ENCODE results near the gene CASKIN2.

Gene CASKIN2

DNA sequence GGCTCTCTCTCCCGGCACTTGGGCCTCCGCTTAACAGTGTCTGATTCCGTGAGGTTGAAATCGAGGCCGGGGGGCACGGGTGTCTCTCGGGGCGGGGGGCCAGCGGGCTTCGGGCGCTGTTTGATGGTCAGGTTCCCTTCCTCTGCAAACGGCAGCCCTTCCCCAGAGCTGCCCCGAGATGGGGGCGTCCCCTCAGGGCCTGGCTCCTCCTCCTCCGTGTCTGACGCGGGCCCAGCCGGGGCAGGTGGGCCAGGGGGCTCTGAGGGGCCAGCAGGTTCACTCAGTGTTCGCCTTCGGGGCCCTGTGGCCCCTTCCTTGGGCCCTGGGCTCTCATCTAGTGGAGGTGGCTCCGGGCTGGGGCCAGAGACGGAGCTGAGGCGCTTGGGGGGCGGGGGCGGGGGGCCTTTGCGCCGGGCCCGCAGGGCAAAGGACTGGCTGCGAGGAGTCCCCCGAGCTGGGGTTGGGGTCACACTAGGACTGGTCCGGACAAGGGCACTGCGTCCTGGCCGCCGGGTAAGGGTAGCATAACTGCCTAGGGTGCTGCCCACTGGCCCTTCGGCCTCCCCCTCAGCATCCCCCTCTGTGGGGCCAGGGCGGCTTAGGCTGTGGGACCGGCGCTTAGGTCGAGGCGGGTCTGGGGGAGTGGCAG is 13.1 kb downstream of the CASKIN2 start:
- H3K4me3 ChIP-seq (ENCODE audit: low read depth, low read length) = no peak overlapping the region
- POLR2A ChIA-PET = no interaction called here
- DNase-seq (ENCODE audit: low read depth, low spot score) = no peak
- CTCF ChIA-PET = interaction anchor here (1.5 to 3.9 kb wide), 3 partner anchors 8 to 15 kb away, joined by 5 to 15 read pairs (median 11); no protein-coding TSS in a partner anchor
- TF ChIP-seq, protein P1, sequence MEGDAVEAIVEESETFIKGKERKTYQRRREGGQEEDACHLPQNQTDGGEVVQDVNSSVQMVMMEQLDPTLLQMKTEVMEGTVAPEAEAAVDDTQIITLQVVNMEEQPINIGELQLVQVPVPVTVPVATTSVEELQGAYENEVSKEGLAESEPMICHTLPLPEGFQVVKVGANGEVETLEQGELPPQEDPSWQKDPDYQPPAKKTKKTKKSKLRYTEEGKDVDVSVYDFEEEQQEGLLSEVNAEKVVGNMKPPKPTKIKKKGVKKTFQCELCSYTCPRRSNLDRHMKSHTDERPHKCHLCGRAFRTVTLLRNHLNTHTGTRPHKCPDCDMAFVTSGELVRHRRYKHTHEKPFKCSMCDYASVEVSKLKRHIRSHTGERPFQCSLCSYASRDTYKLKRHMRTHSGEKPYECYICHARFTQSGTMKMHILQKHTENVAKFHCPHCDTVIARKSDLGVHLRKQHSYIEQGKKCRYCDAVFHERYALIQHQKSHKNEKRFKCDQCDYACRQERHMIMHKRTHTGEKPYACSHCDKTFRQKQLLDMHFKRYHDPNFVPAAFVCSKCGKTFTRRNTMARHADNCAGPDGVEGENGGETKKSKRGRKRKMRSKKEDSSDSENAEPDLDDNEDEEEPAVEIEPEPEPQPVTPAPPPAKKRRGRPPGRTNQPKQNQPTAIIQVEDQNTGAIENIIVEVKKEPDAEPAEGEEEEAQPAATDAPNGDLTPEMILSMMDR (IDR thresholded peaks at IDR 0.05; ENCODE audit: insufficient read depth, low read length, missing control alignments) = no peak

DNA sequence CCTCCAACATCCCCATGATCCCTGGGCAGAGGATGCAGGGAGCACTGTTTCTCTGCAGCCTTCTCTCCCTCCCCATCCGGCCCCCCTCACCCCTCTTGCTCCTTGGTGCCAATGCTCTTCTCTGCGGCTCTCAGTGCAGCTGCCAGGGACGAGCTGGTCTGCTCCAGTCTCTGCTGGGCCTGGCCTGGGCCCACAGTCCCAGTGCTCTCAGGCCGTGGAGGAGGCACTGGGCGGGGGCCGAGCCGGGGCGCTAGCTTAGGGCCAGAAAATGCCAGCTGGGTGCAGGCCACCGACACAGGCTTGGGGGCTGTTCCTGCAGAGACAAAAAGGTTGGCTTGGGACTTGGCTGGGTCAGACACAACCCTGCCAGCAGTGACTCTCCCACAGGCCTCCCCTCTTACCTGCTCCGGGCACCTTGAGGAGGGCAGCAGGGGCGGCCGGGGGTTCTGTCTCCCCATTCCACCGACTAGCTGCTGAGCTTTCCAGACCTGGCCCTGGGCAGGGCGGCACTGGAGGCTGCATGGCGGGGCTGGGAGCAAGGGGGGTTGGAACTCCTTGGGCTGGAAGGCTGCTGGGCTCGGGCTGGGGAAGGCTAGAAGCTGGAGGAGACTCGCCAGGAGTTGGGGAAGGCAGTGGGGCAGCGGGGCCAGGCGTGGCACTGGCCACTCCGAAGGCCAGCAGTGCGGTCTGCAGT is 13.8 kb downstream of the CASKIN2 start:
- H3K4me3 ChIP-seq (ENCODE audit: low read depth, low read length) = no peak overlapping the region
- ChIA-PET CTCF (no interaction called here), POLR2A (interaction anchor here (0.9 kb wide), 1 partner anchor 73 kb away, joined by 3 read pairs; no protein-coding TSS in a partner anchor)
- no peak for DNase-seq (ENCODE audit: low read depth, low spot score)
- TF ChIP-seq, protein P1 (IDR thresholded peaks at IDR 0.05; ENCODE audit: insufficient read depth, low read length, missing control alignments) = no peak

DNA sequence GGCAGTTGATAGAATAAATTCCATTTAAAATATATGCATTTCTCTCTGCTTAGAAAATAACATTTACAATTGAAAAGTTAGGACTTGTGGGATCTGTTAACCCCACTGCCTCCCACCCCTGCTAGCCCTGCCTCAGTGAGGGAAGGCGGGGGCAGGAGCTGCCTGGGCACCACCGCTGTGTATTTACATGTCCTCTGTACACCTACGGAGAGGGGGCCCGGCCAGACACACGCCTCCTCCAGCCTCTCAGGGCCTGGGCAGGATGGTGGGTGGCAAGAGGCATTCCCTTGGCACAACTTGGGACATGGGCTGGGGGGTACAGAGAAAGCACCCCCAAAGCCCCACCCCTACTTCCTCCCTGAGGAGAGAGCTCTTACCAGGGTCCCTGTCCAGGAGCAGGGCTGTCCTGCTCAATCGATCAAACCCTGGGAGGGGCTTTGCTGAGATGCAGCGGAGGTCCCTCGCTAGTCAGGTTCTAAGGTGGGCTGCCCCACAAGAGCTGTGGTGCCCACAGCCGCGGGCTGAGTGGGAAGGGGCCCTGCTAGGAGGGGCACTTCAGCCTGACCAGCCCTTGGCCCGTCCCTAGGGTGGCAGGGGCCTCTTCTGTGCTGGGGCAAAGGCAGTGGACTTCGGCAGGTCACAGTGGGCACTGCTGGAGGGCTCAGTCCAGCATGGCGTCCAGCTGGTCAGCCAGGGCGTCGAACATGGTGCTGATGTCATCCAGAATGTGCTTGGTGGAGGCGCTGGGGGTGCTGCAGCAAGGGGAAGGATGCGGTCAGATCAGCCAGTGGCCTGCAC is 14.7 kb downstream of the CASKIN2 start:
- POLR2A ChIA-PET = interaction anchor here (0.9 kb wide), 1 partner anchor 72 kb away, joined by 3 read pairs; no protein-coding TSS in a partner anchor
- no peak for DNase-seq (ENCODE audit: low read depth, low spot score)
- CTCF ChIA-PET = no interaction called here
- no peak overlapping the region for H3K4me3 ChIP-seq (ENCODE audit: low read depth, low read length)
- TF ChIP-seq, protein P1 (IDR thresholded peaks at IDR 0.05; ENCODE audit: insufficient read depth, low read length, missing control alignments) = no peak

DNA sequence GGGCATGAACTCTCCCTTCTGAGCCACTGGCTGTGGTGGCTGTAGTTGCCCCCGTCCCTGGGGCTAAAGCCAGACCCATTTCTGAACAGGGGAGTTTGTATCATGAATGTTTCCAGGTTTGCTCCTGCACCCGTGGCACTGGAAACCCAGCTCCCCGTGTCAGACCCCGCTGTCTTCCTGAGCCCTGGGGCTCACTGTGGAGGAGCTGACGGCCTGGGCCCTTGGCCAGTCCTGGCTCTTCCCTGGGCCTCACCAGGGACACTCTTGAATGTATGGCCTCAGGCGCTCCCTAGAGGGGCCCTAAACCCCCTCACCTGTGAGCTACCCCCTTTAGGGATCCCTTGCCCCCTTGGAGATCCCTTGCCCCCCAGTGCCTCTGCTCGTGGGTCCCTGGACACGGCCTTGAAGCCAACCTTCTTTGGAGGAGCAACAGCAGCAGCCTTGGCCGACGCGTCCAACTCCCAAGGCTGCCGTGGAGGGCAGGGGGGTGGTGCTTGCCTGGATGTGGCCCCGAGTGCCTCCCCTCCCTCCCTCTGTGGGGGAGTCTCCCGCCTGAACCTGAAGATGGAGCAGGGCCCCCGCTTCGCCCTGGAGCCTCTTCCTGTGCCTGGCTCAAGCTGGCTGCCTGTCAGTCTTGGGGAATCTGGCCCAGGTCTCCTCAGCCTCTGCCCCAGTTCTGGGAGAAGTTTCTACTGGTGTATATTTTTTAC is 15.9 kb downstream of the CASKIN2 start:
- H3K4me3 ChIP-seq (ENCODE audit: low read depth, low read length) = no peak overlapping the region
- DNase-seq (ENCODE audit: low read depth, low spot score) = no peak
- TF ChIP-seq, protein P1 (IDR thresholded peaks at IDR 0.05; ENCODE audit: insufficient read depth, low read length, missing control alignments) = no peak
- POLR2A ChIA-PET = no interaction called here
- CTCF ChIA-PET = interaction anchor here (0.7 to 2.8 kb wide), 5 partner anchors 9 to 134 kb away, joined by 3 to 10 read pairs (median 3); partner anchors contain the start of genes SMIM5 and TSEN54

DNA sequence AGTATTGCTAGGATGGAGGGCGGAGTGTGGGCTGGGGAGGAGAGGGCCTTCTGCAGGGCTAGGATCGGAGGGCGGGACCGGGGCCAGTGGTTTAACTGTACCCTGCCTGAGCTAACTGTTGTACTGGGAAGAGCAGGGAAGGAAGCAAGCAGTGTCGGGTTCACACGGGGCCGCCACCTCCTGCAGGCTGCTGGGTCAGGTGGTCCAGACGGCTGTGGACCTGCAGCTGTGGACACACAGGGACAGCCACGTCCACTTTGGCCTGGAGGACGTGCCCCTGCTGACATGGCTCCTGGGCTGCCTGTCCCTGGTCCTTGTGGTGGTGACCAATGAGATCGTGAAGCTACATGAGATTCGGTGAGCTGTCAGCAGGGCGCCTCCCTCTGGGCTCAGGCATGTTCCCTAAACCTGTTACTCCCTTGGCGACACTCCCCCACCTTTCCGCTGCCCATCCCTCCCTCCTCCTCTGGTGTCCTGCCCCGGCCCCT is 16.6 kb downstream of the CASKIN2 start:
- ChIA-PET POLR2A (interaction anchor here (1.4 kb wide), 1 partner anchor 54 kb away, joined by 4 read pairs; no protein-coding TSS in a partner anchor), CTCF (interaction anchor here (0.7 to 2.8 kb wide), 5 partner anchors 10 to 135 kb away, joined by 3 to 10 read pairs (median 3); partner anchors contain the start of genes SMIM5 and TSEN54)
- TF ChIP-seq, protein P1 (IDR thresholded peaks at IDR 0.05; ENCODE audit: insufficient read depth, low read length, missing control alignments) = no peak
- no peak for DNase-seq (ENCODE audit: low read depth, low spot score)
- H3K4me3 ChIP-seq (ENCODE audit: low read depth, low read length) = no peak overlapping the region
